Mononuclear cell (primary cell): Measurements from ENCODE around the gene DOCK9. TPM values are rescaled to one million over a fixed set of nuclear protein-coding genes. Genes with fewer than 3 reads are reported as not detected.

Source experiments
- H3K27me3 ChIP-seq: 2 replicates; pipeline ENCODE4 v1.6.0; 2011; ENCODE audit warnings: low read length, control low read depth; ENCODE audit not compliant: insufficient read depth
- H3K4me1 ChIP-seq: 2 replicates; pipeline ENCODE4 v1.5.1; 2011; ENCODE audit warnings: mild to moderate bottlenecking, low read length, control low read depth; ENCODE audit not compliant: insufficient read depth
- H3K4me3 ChIP-seq: 2 replicates; pipeline ENCODE4 v1.5.1; 2011; ENCODE audit warnings: mild to moderate bottlenecking, low read length, moderate library complexity
- H3K9me3 ChIP-seq: 2 replicates; pipeline ENCODE4 v1.5.1; 2011; ENCODE audit warnings: low read depth, mild to moderate bottlenecking, control low read depth, low read length
- total RNA-seq: library from RNA; depleted of rRNA; stranded (reverse); fragments of >200 nt; gene quantifications from one replicate; pipeline ENCODE4 v1.2.3, GENCODE V29; 2012

Gene DOCK9
- total RNA-seq, 1 donor = 54.9 TPM

DNA sequence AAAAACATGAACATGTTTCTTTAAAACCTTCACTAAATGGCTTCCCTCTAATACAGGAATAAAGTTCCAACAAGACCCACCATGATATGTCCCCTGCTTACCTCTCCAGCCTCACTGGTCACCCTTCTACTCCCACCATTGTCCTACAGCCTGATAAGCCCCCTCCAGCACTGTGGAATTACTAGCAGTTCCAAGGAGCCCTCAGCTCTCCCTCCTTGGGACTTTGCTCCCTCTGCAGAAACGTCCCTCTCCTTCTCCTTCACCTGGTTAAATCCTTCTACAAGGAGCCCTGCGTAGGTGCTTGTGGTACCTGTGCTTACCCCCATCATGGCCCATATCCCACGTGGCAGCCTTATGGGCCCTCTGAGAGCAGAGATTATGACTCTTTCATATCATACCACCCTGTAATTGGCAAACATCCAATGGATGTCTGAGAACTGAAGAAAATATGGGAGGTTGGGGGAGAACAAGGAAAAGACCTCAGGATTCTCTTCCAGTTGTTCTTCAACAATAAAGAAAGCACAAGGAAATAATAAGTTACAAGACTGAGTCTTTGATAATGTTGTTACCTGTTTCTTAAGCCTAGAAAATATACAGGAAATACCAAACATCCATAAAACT lies 26.1 kb upstream of the DOCK9 start:
- Histone ChIP-seq H3K27me3 (no peaks in the 10 kb centered on the region), H3K4me1 (peaks cover 14% of the 10 kb centered on the region), H3K9me3 (no peaks in the 10 kb centered on the region), H3K4me3 (no peak overlapping the region)

DNA sequence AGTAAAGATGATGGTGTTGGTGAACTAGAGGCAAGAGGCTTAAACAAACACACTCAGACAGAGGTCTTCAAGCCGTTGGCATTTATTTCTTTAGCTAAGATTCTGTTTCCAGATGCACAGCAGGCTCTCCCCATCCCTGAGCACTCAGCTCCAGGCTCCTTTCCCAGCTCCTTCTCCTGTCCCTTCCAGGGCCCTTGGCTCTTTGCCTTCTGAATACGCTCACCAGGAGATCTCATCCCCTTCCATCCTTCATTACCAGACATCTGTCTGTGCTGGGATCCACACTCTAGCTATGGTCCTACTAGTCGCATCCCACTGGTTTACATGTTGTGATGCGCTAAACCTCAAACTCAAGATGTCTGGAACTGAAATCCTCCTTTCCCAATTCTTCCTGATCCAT lies 25.3 kb upstream of the DOCK9 start:
- Histone ChIP-seq H3K9me3 (no peaks in the 10 kb centered on the region), H3K4me3 (no peak overlapping the region), H3K4me1 (peaks cover 21% of the 10 kb centered on the region), H3K27me3 (no peaks in the 10 kb centered on the region)

DNA sequence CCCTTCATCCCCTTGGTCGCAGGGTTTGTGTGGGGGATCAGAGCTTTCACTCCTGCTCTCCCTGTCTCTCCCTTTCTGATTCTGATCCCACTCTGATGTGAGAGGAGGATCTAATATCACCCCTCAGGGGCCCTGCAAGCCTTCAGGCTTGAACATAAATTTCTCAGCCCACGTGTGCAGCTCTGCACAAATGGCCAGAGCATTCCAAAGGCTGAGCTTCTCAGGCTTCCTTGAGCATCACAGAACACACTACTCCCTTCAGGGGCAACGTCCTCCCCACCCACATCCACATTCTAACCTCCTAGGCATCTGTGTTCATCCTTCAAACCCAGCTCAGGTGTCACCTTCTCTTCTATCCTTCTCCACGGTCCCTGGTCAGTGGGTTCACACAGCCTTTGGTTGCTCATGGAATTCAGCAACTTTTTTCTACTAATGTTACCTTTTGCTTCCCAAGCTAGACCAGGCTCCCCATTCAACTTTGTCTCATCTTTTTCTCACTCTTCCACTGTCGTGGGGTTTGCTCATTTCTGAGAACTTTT lies 24.4 kb upstream of the DOCK9 start:
- Histone ChIP-seq H3K9me3 (no peaks in the 10 kb centered on the region), H3K27me3 (no peaks in the 10 kb centered on the region), H3K4me3 (no peak overlapping the region), H3K4me1 (peaks cover 26% of the 10 kb centered on the region)

DNA sequence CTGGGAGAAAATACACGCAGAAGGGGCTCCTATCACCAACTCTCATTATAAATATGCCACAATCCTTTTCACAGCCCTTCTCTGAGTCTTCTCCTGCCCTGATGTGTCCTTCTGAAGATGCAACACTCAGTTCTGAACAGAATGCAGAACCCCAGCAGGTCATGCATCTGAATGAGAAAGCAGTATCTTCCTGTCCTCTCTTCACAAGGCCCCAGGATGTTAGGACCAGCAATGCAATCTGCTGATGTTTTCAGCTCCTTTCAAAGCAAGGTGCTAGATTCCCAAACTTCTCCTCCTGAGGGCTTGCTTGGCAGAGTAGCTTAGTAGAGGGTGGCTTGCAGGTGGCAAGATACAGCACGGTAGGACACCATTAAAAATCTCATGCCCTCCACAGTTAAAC lies 22.3 kb upstream of the DOCK9 start:
- Histone ChIP-seq H3K4me1 (peaks cover 26% of the 10 kb centered on the region), H3K27me3 (no peaks in the 10 kb centered on the region), H3K9me3 (no peaks in the 10 kb centered on the region)

DNA sequence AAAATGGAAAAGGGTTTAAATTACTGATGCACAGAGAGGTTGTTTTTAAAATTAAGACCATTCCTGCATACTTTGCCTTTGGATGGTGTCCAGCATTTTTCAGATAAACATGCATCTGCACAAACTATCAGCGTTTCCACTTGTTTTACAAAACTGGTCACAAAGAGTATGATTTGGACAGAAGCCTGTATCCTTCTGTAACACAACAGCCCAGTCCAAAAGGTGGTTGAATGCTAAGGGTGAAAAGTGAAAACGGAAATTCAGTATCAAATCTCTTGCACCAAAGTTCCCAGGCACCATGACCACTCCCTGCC lies 21.7 kb upstream of the DOCK9 start:
- Histone ChIP-seq H3K9me3 (no peaks in the 10 kb centered on the region), H3K27me3 (no peaks in the 10 kb centered on the region), H3K4me3 (no peak overlapping the region), H3K4me1 (peaks cover 26% of the 10 kb centered on the region)

More for the DNA sequence above, 22.3 kb upstream of the DOCK9 start:
- H3K4me3 ChIP-seq = no peak overlapping the region

DNA sequence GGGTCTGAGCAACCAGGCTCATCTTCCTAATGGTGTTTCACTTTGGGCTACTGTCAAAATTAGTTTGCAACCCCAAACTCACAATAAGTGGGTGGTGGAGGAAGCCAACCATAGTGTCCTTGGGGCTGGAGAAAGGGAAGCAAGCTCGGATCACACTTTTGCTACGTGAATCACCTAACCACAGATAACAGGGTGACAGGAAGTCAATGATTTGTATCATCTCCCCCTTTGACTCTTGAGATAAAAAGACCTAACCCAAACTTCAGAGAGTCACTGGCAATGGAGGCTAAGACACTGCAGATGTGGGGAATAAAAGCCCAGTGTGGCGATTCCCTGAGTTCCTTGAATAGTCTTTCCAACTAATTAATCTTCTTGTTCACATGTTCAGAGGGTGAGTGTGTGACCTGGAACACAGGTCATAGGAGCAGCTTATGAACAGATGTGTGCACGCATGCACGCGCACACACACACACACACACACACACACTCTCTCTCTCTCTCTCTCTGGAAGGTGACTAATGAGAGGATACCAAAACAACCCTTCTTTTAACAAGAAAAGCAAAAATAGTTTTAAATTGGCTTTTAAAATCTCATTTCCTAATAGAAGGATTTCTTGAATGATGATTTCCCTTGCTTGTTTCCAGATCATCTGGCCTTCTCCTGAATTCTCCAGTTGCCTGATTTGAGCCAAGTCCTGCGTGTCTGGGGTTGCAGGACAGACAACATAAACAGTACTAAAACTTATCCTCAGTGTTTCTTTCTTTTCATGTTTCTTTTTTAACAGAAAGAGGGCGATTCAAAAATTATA lies 21.2 kb upstream of the DOCK9 start:
- Histone ChIP-seq H3K4me1 (peaks cover 28% of the 10 kb centered on the region), H3K4me3 (no peak overlapping the region), H3K27me3 (no peaks in the 10 kb centered on the region), H3K9me3 (no peaks in the 10 kb centered on the region)

DNA sequence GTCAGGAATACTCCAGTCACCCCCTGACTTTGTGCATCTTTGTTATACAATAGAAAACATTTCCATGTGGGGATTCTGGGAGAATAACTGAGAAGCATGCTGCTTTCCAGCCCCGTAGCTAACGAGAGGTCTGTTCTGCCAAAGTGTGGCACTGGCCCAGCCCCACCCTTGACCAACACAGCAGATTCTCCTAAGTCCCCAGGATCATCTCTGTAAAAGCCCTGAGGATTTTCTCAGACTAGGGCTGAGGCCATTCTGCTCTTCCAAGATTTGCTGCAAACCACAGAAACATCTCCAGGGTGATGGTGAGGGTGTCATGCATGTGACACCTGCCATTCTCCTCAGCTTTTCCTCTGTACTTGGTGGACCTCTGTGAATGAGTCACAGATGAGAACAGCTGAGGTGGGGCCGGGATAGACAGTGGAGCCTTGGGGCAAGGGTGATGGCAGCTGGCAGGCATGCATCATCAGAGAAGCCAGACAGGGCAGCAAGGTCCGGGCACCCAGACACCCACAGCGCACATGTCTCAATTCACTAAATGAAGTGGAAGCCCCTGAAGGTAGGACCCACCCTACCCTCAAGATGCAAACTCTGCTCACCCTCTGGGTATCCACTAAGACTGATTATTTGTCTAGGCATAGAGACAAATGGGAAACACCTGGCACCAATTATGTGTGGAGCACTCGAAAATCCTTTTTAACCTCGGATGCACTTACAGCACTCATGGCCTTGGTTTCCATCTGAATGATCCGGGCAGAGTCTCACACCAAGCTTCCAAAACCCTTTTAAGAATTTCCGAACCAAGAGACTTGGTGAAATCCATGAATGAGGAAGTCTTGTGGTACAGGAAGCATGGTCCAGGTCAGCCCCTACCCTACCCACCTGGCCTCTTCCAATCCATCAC lies 20.1 kb upstream of the DOCK9 start:
- H3K4me3 ChIP-seq = no peak overlapping the region
- H3K27me3 ChIP-seq = no peaks in the 10 kb centered on the region
- no peaks in the 10 kb centered on the region for H3K9me3 ChIP-seq
- H3K4me1 ChIP-seq = peaks cover 29% of the 10 kb centered on the region

DNA sequence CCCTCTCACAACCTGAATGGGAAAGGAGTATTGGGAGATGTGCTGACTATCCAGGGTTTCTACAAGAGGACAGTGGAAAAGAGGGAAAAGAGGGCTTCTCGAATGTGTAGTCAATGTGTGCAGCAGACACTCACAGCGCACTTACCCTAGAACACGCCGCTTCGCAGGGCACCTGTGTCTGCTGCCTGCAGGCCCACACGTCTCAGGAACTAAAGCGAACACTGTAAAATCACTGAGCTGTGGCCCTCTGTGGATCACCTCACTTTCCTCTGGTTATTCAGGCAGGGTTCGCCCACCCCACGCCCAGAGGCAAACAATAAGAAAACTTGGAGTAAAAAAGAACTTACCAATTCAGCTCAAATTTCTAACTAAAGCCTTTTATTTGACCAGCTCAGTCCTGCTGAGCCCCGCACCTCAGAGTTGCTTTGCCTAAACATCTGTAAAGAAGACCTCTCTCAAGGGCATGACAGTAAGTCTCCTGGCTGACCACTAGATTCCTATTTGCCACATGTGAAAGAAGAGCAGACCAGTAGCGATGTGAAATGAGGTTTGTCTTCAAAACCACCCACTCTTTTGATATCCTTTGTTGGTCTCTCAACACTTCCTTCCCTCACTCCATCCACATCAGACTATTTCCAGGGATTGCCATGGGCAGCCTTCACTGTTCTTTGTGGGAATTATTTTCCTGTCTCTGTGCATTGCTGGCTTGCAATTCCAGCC lies 19.3 kb upstream of the DOCK9 start:
- Histone ChIP-seq H3K9me3 (no peaks in the 10 kb centered on the region), H3K27me3 (no peaks in the 10 kb centered on the region), H3K4me1 (peaks cover 29% of the 10 kb centered on the region), H3K4me3 (no peak overlapping the region)

DNA sequence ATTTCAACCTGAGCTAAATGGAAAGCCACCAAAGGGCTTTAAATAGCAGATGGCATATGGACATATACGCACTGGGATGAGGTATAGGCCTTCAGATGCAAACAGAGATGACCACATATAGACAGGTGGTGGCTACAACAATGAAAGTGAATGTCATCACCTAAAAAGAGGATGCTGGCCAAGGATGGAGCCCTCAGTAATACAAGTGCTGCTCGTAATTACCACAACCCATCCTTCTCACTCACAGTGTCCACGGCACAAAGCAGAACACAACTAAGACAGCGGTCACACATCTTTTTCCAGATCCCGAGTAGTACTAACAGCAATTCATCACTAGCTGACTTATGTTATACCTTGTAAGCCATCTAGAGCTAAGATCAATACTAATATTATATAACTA lies 18.2 kb upstream of the DOCK9 start:
- Histone ChIP-seq H3K27me3 (no peaks in the 10 kb centered on the region), H3K4me1 (peaks cover 29% of the 10 kb centered on the region), H3K9me3 (no peaks in the 10 kb centered on the region), H3K4me3 (no peak overlapping the region)

DNA sequence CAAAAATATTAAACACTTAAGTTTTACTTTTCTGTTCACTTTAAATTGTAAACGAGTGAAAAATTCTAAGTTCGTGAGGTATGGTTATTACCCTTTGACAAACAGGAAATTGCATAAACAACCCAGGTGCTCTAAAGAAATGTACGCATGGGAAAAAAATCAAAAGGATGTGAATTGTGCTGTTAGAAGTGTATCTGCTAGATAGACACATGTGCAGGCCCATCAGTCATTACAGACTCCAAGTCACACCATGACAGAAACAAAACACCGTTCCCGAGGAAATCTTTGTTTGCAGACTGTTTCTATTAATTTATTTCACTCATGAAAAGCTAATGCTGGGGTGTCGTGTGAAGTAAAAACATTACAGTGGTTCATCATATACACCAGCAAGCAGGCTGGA lies 17.0 kb upstream of the DOCK9 start:
- H3K4me1 ChIP-seq = peaks cover 24% of the 10 kb centered on the region
- no peak overlapping the region for H3K4me3 ChIP-seq
- H3K9me3 ChIP-seq = no peaks in the 10 kb centered on the region
- H3K27me3 ChIP-seq = no peaks in the 10 kb centered on the region

DNA sequence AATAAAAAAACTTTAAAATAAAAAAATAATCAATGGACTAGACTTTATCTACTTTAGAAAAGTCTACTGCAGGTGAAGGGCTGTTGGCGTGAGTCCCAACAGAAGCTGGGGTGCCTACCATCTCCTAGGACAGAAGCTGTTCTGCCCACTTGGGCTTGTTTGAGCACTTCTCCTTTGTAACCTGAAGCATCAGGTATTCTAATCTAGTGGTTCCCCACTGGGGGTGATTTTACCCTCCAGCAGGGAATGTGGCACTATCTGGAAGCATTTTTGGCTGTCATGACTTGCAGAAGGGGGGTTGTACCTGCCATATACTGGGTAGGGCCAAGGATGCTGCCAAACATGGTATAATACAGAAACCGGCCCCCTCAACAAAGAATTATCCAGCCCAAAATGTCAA lies 16.2 kb upstream of the DOCK9 start:
- Histone ChIP-seq H3K9me3 (no peaks in the 10 kb centered on the region), H3K4me1 (peaks cover 16% of the 10 kb centered on the region)

DNA sequence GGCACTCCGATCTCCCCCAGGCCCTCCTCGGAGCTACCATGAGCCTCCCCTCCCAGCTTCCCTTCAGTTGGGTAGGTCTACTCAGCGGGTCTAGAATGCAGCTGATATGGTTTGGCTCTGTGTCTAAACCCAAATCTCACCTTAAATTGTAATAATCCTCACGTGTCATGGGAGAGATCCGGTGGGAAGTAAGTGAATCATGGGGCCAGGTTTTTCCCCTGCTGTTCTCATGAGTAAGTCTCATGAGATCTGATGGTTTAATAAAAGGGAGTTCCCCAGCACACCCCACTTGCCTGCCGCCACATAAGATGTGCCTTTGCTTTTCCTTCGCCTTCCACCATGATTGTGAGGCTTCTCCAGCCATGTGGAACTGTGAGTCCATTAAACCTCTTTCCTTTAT lies 14.5 kb upstream of the DOCK9 start:
- H3K4me1 ChIP-seq = peaks cover 3% of the 10 kb centered on the region
- H3K27me3 ChIP-seq = no peaks in the 10 kb centered on the region
- no peaks in the 10 kb centered on the region for H3K9me3 ChIP-seq
- H3K4me3 ChIP-seq = no peak overlapping the region

More for the DNA sequence above, 16.2 kb upstream of the DOCK9 start:
- no peak overlapping the region for H3K4me3 ChIP-seq
- H3K27me3 ChIP-seq = no peaks in the 10 kb centered on the region

DNA sequence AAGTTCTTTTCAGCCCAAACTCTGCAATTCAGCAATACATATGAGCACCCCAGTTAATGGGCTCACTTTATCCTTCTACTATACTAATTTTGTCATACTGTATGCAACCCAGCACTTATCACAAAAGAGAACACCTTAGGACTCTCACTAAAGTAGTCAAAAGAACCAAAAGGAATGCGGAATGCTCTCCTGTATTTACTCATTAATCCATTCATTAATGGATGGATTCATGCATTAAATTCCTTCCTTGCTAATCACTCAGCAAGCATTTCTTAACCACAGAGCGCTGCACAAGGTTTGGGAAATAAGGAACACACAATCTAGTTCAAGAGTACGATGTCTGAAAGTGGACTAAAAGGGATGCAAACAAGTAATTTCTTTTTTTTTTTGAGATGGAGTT lies 12.8 kb upstream of the DOCK9 start:
- no peaks in the 10 kb centered on the region for H3K27me3 ChIP-seq
- no peaks in the 10 kb centered on the region for H3K9me3 ChIP-seq
- peaks cover 3% of the 10 kb centered on the region for H3K4me1 ChIP-seq
- no peak overlapping the region for H3K4me3 ChIP-seq

DNA sequence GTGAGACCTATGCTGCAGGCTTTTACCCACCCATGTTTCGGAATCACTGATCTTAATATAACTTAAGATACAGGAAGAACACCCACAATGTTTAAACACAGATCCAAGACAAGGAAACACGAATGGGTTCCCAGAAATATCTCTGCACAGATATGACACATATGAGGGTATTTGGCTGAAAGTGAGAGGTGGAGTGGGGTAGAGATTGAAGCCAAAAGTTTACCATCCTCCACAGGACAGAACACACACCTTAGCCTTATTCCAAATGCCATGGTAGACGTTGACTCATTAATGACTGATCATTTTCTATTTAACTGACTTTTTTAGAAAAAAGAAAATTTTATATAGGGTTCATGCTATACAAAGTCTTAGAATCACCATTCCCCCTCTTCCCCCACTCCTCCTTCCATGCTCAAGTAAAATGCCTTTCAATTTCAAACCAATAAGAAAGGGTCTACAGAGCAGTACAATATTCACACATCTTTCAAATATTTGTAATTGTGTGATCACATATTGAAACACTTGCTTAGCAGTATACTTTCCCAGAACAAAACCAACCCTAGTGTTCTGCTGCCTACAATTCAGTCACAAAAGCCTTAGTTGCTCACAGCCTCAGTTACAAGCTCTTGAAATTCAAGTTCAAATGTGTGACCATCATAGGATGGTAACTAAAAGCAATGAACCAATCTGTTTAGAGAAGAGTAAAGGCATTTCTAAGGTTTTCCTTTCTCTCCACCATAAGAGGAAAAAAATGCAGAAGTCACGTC lies 11.8 kb upstream of the DOCK9 start:
- H3K27me3 ChIP-seq = no peaks in the 10 kb centered on the region
- no peaks in the 10 kb centered on the region for H3K9me3 ChIP-seq
- H3K4me3 ChIP-seq = no peak overlapping the region
- H3K4me1 ChIP-seq = peaks cover 3% of the 10 kb centered on the region
